Measurements from ENCODE around the gene SLC39A9. TPM values are rescaled to one million over a fixed set of nuclear protein-coding genes. Genes with fewer than 3 reads are reported as not detected.

Gene SLC39A9
- total and polyA plus RNA-seq, 4 donors, result 28.7 to 140 (median 43.1) TPM

GRCh38 chr14:69459122-69459521, 60.6 kb downstream of the SLC39A9 start:
- no peak for TF ChIP-seq YY1 (IDR thresholded peaks at IDR 0.05)
- no peak for TF ChIP-seq RAD21 (IDR thresholded peaks at IDR 0.05)
- no peak for TF ChIP-seq RXRA (IDR thresholded peaks at IDR 0.05)
- no peak for TF ChIP-seq HNF4A (conservative IDR thresholded peaks at IDR 0.05)
- no peak for TF ChIP-seq SP1 (IDR thresholded peaks at IDR 0.05)
- TF ChIP-seq CTCF (IDR thresholded peaks at IDR 0.05; ENCODE audit: low read depth, low read length, missing input control), result no peak
- no peak for TF ChIP-seq TAF1 (conservative IDR thresholded peaks at IDR 0.05)
- no peak for TF ChIP-seq NR2F2 (IDR thresholded peaks at IDR 0.05)
- no peak for TF ChIP-seq HNF4G (IDR thresholded peaks at IDR 0.05)
- no peak for TF ChIP-seq FOXA1 (IDR thresholded peaks at IDR 0.05)
- no peak for TF ChIP-seq REST (IDR thresholded peaks at IDR 0.05)
- no peak for TF ChIP-seq FOXA2 (IDR thresholded peaks at IDR 0.05)
- no peak for TF ChIP-seq ZBTB33 (IDR thresholded peaks at IDR 0.05)
- no peak for TF ChIP-seq ATF3 (IDR thresholded peaks at IDR 0.05)
- TF ChIP-seq EGR1 (IDR thresholded peaks at IDR 0.05; ENCODE audit: low read depth in 2 of 2), result no peak
- no peak for TF ChIP-seq MAX (IDR thresholded peaks at IDR 0.05)
- no peak for TF ChIP-seq JUND (IDR thresholded peaks at IDR 0.05)

More at GRCh38 chr14:69459122-69459521, 60.6 kb downstream of the SLC39A9 start:
- Histone ChIP-seq H3K27me3 (ENCODE audit: control insufficient read depth in 4 of 4, insufficient read depth in 4 of 4, low read length in 3 of 4) (no peaks in the 10 kb centered on the region), H3K27ac (ENCODE audit: low read depth in 1 of 2, low read length in 2 of 2) (no peak overlapping the region), H3K4me1 (ENCODE audit: control insufficient read depth in 4 of 4, insufficient read depth in 4 of 4, low read length in 3 of 4) (no peaks in the 10 kb centered on the region), H3K36me3 (ENCODE audit: control insufficient read depth in 4 of 4, insufficient read depth in 3 of 4, low read depth in 1 of 4, low read length in 3 of 4) (peaks cover 3 to 35% (median 19%) of the 10 kb centered on the region in 4 donors), H3K4me3 (ENCODE audit: low read depth in 1 of 3, low read length in 3 of 3) (no peak overlapping the region), H3K9me3 (ENCODE audit: control insufficient read depth in 4 of 4, low read length in 3 of 4) (no peaks in the 10 kb centered on the region), H3K9ac (ENCODE audit: low read depth in 1 of 2, low read length in 2 of 2) (no peak overlapping the region)
- DNase-seq (ENCODE audit: low spot score), result no peak
- WGBS, result 75% methylated on average over 1 of the region's 1 CpG

Data from liver (tissue), 9 donors.